ENCODE measurements around the gene FHOD3. TPM values are rescaled to one million over a fixed set of nuclear protein-coding genes. Genes with fewer than 3 reads are reported as not detected.

The FHOD3 gene
- total and polyA plus RNA-seq, 2 donors (not counting 1 experiment from before 2014, with no cell fraction given), result not detected

- no peak overlapping the region for H2AFZ ChIP-seq (ENCODE audit: insufficient read depth, low read depth, low read length, poor library complexity, severe bottlenecking)
- no peak overlapping the region for H3K4me3 ChIP-seq (ENCODE audit: control extremely low read depth in 1 of 5, extremely low read depth in 1 of 5, insufficient read depth in 1 of 5, low read depth in 2 of 5, low read length in 4 of 5)
- no peak for ATAC-seq (ENCODE audit: low read depth)
- no peak for DNase-seq
- H3K9me3 ChIP-seq (ENCODE audit: control extremely low read depth in 1 of 3, control insufficient read depth in 2 of 3, insufficient read depth in 1 of 3, low read length in 2 of 3), result peaks cover 0 to 5% (median 0%) of the 10 kb centered on the region in 3 donors
- Mint-ChIP-seq H3K4me3 (no peak overlapping the region), H3K27ac (no peak overlapping the region), H3K4me1 (no peaks in the 10 kb centered on the region), H3K9me3 (ENCODE audit: insufficient read depth) (no peaks in the 10 kb centered on the region), H3K27me3 (peaks cover 12% of the 10 kb centered on the region)
- CTCF ChIA-PET, result no interaction called here
- no peak overlapping the region for H3K27ac ChIP-seq (ENCODE audit: low read length in 2 of 2)
- TF ChIP-seq EZH2 (IDR thresholded peaks at IDR 0.05; ENCODE audit: borderline replicate concordance, insufficient read depth, low read depth, low read length, poor library complexity, severe bottlenecking) (no peak), CTCF (IDR thresholded peaks at IDR 0.05) (no peak)
- POLR2A ChIA-PET, result no interaction called here
- 100% methylated on average over 1 of the region's 4 CpGs for WGBS (ENCODE audit: insufficient coverage)
- no peaks in the 10 kb centered on the region for H3K36me3 ChIP-seq (replicated peaks in 1 of 2; ENCODE audit: control extremely low read depth in 1 of 2, control insufficient read depth in 1 of 2, extremely low read depth in 1 of 2, insufficient read depth in 2 of 2, low read length in 1 of 2)
- peaks cover 0 to 3% (median 0%) of the 10 kb centered on the region in 4 experiments for H3K27me3 ChIP-seq (replicated peaks in 1 of 4; ENCODE audit: control extremely low read depth in 1 of 4, control insufficient read depth in 3 of 4, insufficient read depth in 4 of 4, low read length in 3 of 4)
- intact Hi-C loops (cut with micrococcal nuclease), result no loop called here
- no peak overlapping the region for H3K9ac ChIP-seq (ENCODE audit: low read length)
- H3K4me1 ChIP-seq (ENCODE audit: control insufficient read depth in 2 of 2, insufficient read depth in 2 of 2, low read length in 2 of 2), result no peaks in the 10 kb centered on the region
- H4K20me1 ChIP-seq (ENCODE audit: control insufficient read depth, insufficient read depth, low read length, poor library complexity, severe bottlenecking), result no peaks in the 10 kb centered on the region
- no peak overlapping the region for H3K4me2 ChIP-seq (replicated peaks; ENCODE audit: low read depth, low read length, poor library complexity, severe bottlenecking)
- no peaks in the 10 kb centered on the region for H3K79me2 ChIP-seq (ENCODE audit: control insufficient read depth, insufficient read depth, low read length)
These were observed 410.9 kb downstream of the FHOD3 start for GRCh38 chr18:36708366-36708765.

- ChIA-PET POLR2A (no interaction called here), CTCF (no interaction called here)
- no peak overlapping the region for H3K4me2 ChIP-seq (replicated peaks; ENCODE audit: low read depth, low read length, poor library complexity, severe bottlenecking)
- H3K4me3 ChIP-seq (ENCODE audit: control extremely low read depth in 1 of 5, extremely low read depth in 1 of 5, insufficient read depth in 1 of 5, low read depth in 2 of 5, low read length in 4 of 5), result no peak overlapping the region
- H3K36me3 ChIP-seq (replicated peaks in 1 of 2; ENCODE audit: control extremely low read depth in 1 of 2, control insufficient read depth in 1 of 2, extremely low read depth in 1 of 2, insufficient read depth in 2 of 2, low read length in 1 of 2), result no peaks in the 10 kb centered on the region
- TF ChIP-seq EZH2 (IDR thresholded peaks at IDR 0.05; ENCODE audit: borderline replicate concordance, insufficient read depth, low read depth, low read length, poor library complexity, severe bottlenecking) (no peak), CTCF (IDR thresholded peaks at IDR 0.05) (no peak)
- Mint-ChIP-seq H3K27me3 (peaks cover 12% of the 10 kb centered on the region), H3K4me1 (no peaks in the 10 kb centered on the region), H3K27ac (no peak overlapping the region), H3K9me3 (ENCODE audit: insufficient read depth) (no peaks in the 10 kb centered on the region), H3K4me3 (no peak overlapping the region)
- intact Hi-C loops (cut with micrococcal nuclease), result no loop called here
- H3K9me3 ChIP-seq (ENCODE audit: control extremely low read depth in 1 of 3, control insufficient read depth in 2 of 3, insufficient read depth in 1 of 3, low read length in 2 of 3), result peaks cover 0 to 3% (median 0%) of the 10 kb centered on the region in 3 donors
- peaks cover 0 to 3% (median 0%) of the 10 kb centered on the region in 4 experiments for H3K27me3 ChIP-seq (replicated peaks in 1 of 4; ENCODE audit: control extremely low read depth in 1 of 4, control insufficient read depth in 3 of 4, insufficient read depth in 4 of 4, low read length in 3 of 4)
- H3K79me2 ChIP-seq (ENCODE audit: control insufficient read depth, insufficient read depth, low read length), result no peaks in the 10 kb centered on the region
- no peaks in the 10 kb centered on the region for H3K4me1 ChIP-seq (ENCODE audit: control insufficient read depth in 2 of 2, insufficient read depth in 2 of 2, low read length in 2 of 2)
- no peak overlapping the region for H3K27ac ChIP-seq (ENCODE audit: low read length in 2 of 2)
- WGBS (ENCODE audit: insufficient coverage), result 95% methylated on average over 5 of the region's 6 CpGs
- no peak overlapping the region for H3K9ac ChIP-seq (ENCODE audit: low read length)
- H4K20me1 ChIP-seq (ENCODE audit: control insufficient read depth, insufficient read depth, low read length, poor library complexity, severe bottlenecking), result no peaks in the 10 kb centered on the region
- ATAC-seq (ENCODE audit: low read depth), result no peak
- H2AFZ ChIP-seq (ENCODE audit: insufficient read depth, low read depth, low read length, poor library complexity, severe bottlenecking), result no peak overlapping the region
- no peak for DNase-seq
These were observed 411.8 kb downstream of the FHOD3 start for GRCh38 chr18:36709315-36709714.

Measured in B cell (primary cell).